GM13977 (cell line): ENCODE measurements around the gene FSTL4.

ENCODE experiments used
- DNase-seq: peaks from one replicate; pipeline ENCODE4 v3.0.0; 2012; ENCODE audit warnings: low spot score
- CTCF ChIP-seq: IDR thresholded peaks from 2 replicates; pipeline ENCODE4 v1.5.1; 2012; ENCODE audit warnings: mild to moderate bottlenecking, control low read depth; ENCODE audit not compliant: insufficient read depth; ENCODE audit errors: extremely low read depth, missing control alignments
- in situ Hi-C: fragments of 300-500 bp; cut with MboI; formaldehyde crosslinking; loops from one replicate; pipeline ENCODE4 v1.12.0; 2022; ENCODE audit warnings: low sequenced_read_pairs, low pct_unique_long_range_greater_than_20kb, mixed read lengths, inconsistent platforms; ENCODE audit not compliant: unreplicated experiment

FSTL4 gene

GRCh38 chr5:133293960-133294359 is 318.4 kb downstream of the FSTL4 start:
- no peak for DNase-seq
- TF ChIP-seq CTCF, result no peak
- in situ Hi-C loops, result loop anchor here (25.0 kb wide), 1 partner anchor 182 kb away; no protein-coding TSS in a partner anchor

GRCh38 chr5:133292300-133292699 is 320.0 kb downstream of the FSTL4 start:
- in situ Hi-C loops, result loop anchor here (25.0 kb wide), 1 partner anchor 180 kb away; no protein-coding TSS in a partner anchor
- DNase-seq, result no peak
- no peak for TF ChIP-seq CTCF

- in situ Hi-C loops, result loop anchor here (25.0 kb wide), 1 partner anchor 179 kb away; no protein-coding TSS in a partner anchor
- TF ChIP-seq CTCF, result no peak
These were observed 320.8 kb downstream of the FSTL4 start for GRCh38 chr5:133291524-133291923.

GRCh38 chr5:133290669-133291240 is 321.6 kb downstream of the FSTL4 start:
- no peak for DNase-seq
- in situ Hi-C loops, result loop anchor here (25.0 kb wide), 1 partner anchor 178 kb away; no protein-coding TSS in a partner anchor
- no peak for TF ChIP-seq CTCF

More at GRCh38 chr5:133291524-133291923, 320.8 kb downstream of the FSTL4 start:
- DNase-seq, result no peak

GRCh38 chr5:133289686-133290367 is 322.5 kb downstream of the FSTL4 start:
- DNase-seq, result no peak
- in situ Hi-C loops, result loop anchor here (25.0 kb wide), 1 partner anchor 178 kb away; no protein-coding TSS in a partner anchor
- TF ChIP-seq CTCF, result no peak

GRCh38 chr5:133287500-133287899 is 324.8 kb downstream of the FSTL4 start:
- TF ChIP-seq CTCF, result peak; percentile 70
- peak; percentile 60 for DNase-seq
- in situ Hi-C loops, result loop anchor here (25.0 kb wide), 1 partner anchor 175 kb away; no protein-coding TSS in a partner anchor
